GM13977 (cell line): ENCODE measurements around the gene BRSK2.

Experiments used
- DNase-seq: peaks from one replicate; pipeline ENCODE4 v3.0.0; 2012; ENCODE audit warnings: low spot score
- in situ Hi-C: fragments of 300-500 bp; cut with MboI; formaldehyde crosslinking; loops from one replicate; pipeline ENCODE4 v1.12.0; 2022; ENCODE audit warnings: low sequenced_read_pairs, low pct_unique_long_range_greater_than_20kb, mixed read lengths, inconsistent platforms; ENCODE audit not compliant: unreplicated experiment
- TF ChIP-seq, protein P1 (sequence below): IDR thresholded peaks from 2 replicates; pipeline ENCODE4 v1.5.1; 2012; ENCODE audit warnings: mild to moderate bottlenecking, control low read depth; ENCODE audit not compliant: insufficient read depth; ENCODE audit errors: extremely low read depth, missing control alignments

The BRSK2 gene

DNA sequence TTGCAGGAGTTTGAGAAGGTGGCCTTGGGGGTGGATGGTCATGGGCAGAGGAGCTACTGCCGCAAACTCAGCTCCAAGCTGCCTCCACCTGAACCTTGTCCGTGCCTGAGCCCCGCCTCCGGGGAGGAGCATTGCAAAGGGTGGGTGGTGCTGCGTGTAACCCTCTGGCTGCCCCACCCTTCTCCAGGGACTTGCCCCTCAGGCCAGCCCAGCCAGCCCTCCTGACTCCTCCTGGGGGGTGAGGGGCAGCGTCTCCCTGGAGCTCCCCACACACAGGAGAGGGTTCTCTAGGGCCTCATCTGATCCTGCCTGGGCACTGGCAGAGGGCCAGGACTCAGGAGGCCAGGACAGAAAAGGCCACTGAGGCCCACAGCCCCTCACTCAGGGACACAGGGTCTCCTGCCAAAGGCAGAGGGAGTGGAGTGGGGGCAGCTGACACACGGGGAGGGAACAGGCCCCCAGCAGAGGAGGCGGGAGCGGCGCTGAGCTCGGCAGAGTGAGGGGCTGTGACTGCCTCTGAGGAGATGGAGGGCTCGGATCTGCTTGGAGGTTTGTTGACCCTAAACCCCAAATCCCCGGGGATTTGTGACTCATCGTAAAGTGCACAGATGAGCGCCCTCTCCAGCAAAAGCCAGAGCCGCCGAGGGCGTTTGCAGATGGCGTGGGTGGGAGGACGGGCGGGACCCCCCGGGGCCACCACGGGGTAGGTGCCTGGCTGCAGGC lies 12.8 kb downstream of the BRSK2 start:
- TF ChIP-seq, protein P1, sequence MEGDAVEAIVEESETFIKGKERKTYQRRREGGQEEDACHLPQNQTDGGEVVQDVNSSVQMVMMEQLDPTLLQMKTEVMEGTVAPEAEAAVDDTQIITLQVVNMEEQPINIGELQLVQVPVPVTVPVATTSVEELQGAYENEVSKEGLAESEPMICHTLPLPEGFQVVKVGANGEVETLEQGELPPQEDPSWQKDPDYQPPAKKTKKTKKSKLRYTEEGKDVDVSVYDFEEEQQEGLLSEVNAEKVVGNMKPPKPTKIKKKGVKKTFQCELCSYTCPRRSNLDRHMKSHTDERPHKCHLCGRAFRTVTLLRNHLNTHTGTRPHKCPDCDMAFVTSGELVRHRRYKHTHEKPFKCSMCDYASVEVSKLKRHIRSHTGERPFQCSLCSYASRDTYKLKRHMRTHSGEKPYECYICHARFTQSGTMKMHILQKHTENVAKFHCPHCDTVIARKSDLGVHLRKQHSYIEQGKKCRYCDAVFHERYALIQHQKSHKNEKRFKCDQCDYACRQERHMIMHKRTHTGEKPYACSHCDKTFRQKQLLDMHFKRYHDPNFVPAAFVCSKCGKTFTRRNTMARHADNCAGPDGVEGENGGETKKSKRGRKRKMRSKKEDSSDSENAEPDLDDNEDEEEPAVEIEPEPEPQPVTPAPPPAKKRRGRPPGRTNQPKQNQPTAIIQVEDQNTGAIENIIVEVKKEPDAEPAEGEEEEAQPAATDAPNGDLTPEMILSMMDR, result no peak
- in situ Hi-C loops, result no loop called here
- DNase-seq, result no peak

DNA sequence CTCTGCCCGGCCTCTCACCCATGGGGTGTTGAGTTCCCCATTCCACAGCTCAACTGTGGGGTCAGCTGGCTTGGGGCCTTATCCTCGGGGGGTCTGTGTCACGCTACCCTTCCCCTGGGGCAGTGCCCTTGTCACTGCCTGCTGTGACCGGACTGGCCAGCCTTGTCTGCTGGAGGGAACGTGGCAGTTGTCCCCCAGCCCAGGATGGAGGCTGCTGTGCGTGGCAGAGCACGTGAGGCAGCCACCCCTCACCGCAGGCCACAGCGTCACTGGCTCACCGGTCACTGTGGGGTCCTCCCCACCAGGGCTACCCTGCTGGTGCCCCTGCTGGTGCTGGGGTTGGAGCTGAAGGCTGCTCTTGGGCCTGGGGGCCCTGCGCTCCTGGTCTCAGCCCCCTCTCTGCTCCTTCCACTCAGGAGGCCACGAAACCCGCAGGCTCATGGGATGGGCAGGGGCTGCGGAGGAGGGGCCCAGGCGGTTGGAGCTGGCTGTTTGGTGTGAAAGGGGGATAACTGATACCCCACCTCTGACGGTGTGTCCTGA lies 13.4 kb downstream of the BRSK2 start:
- in situ Hi-C loops, result no loop called here
- TF ChIP-seq, protein P1, result no peak
- no peak for DNase-seq

DNA sequence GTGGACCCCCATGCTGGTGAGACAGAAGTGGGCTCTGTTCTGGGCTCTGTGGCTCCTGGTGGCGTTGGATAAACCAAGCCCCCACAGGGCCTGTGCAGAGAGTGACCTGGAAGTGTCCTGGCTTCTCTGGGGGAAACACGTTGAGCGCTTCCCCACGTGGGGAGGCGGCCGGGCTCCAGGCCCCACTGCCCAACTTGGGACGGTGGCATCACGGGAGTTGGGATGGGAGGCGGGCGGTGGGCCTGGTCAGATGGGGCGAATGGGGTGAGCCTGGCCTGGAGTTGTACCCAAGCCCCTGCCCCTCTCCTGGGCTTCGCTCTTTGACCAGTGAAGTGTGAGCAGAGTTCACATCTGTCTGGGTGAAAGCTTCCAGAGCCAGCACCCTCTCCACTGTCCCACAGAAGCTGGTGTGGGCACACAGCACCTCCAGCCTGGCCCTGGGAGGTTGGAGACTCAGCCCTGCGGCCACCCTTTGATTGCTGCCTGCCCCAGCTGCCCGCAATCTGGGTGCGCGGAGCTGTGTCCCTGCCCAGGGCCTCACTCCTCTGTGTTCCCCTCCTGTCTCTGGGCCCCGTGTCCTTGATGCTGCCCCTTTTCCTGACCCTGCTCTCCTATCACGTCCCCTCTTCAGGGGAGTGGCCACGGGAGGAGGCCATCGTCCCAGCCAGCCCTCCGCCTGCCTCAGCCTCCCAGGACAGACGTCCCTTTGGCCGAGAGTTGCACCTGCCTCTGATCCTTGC lies 14.2 kb downstream of the BRSK2 start:
- in situ Hi-C loops, result no loop called here
- DNase-seq, result no peak

DNA sequence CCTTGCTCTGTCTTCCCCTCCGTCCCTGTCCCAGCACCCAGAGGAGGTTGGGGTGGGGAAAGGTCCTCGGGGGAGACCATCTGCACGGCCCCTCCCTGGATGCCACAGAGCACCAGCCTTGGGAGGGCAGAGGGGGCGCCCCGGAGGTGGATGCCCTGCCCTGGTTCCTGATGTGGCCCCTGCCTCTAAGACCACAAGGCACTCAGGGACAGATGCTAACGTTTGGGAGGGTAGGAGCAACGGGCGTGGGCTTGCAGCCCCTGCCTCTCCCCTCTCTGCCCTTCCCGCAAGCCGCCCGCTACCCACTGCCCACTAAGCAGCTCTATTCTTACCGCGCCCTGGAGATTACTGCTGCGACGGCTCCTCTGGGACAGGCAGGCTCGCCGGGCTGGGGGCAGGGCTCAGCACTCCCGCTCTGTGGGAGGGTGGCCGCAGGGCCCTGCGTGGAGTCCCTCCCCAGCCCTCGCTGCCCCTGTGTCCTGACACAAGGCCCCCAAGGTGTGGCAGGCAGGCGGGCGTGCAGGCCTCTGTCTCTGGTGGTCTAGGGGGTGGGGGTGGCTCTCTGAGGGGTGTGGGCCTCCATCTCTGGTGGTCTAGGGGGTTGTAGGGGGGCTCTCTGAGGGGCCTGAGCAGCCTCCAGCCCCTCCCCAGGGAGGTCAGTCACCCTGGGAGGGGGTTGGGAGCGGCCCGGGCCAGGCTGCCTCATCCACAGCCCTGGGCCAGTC lies 14.9 kb downstream of the BRSK2 start:
- no peak for DNase-seq
- in situ Hi-C loops, result no loop called here
- TF ChIP-seq, protein P1, result no peak

More for the DNA sequence above, 14.2 kb downstream of the BRSK2 start:
- TF ChIP-seq, protein P1, result no peak

DNA sequence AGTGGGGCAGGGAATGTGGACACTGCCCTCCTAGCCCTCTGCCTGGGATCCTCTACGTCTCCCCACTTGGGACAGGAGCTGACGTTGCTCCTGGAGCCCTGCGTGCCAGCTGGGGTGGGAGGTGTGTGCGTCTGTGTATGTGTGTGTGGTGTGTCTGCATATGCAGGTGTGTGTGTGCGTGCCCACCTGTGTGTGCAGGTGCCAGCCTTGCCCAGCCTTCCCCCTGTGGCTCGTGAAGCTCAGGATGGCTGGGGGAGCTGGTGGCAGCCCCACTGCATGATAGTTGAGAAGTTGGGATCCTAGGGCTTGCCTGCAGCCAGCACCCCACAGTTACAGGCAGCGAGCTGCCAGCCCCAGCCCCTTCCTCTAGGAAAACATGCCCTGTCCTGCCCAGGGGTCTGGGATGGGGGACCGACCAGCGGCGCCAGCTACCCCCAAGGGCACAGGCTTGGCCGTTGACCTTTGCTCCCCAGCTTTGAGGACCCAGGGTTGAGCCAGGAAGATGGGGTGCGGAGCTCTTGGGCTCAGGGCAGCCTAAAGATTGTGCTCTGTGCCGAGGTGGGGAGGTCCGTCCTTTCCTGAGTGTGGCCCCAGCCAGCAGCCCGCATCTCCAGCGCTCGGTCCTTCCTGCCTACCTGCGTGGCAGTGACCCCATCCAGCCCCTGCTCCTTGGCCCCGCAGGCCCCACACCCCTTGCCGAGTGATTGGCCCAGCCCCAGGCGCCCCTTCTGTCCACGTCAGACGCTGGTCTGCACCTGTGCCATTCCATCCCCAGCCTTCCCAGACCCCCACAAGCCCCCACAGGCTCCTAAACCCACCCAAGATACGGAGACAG lies 15.7 kb downstream of the BRSK2 start:
- TF ChIP-seq, protein P1, result no peak
- DNase-seq, result no peak
- in situ Hi-C loops, result no loop called here
